SK-N-SH (cell line): ENCODE measurements around the gene UGT1A10. TPM values are rescaled to one million over a fixed set of nuclear protein-coding genes. Genes with fewer than 3 reads are reported as not detected.

Experiments
- CTCF ChIA-PET: fragments of 300-600, 350-600 bp; formaldehyde crosslinking; extraction: SDS; loops from one replicate; lab custom pipeline; 2021; lab: Yijun Ruan, JAX
- POLR2A ChIA-PET: fragments of 350-600 bp; sonication (Branson Sonifier 250); formaldehyde crosslinking; extraction: SDS; loops from one replicate; lab custom pipeline; 2020; ENCODE audit warnings: antibody characterized with exemption, inconsistent platforms; lab: Yijun Ruan, JAX
- DNase-seq: peaks from one replicate; pipeline ENCODE4 v3.0.0; 2012
- H2AFZ ChIP-seq: fragments of 200-600 bp; sonication (generic); 2 replicates; pipeline ENCODE4 v1.8.1; 2016; ENCODE audit warnings: antibody characterized with exemption, mild to moderate bottlenecking, low read depth
- H3F3A ChIP-seq: fragments of 200-600 bp; sonication (generic); replicated peaks from 2 replicates; pipeline ENCODE3; 2016; ENCODE audit warnings: antibody characterized with exemption, mild to moderate bottlenecking; ENCODE audit not compliant: insufficient read depth
- H3K27ac ChIP-seq, 2 experiments: fragments of 200-500 bp in 1 of 2; fragments of 200-600 bp in 1 of 2; sonication (Bioruptor generic) in 1 of 2; sonication (generic), shearing (Covaris generic) in 1 of 2; 2 replicates each; pipeline versions ENCODE4 v1.5.1 to v1.6.1; 2014 to 2016; ENCODE audit warnings: low read depth in 2 of 2, inconsistent platforms in 1 of 2, low read length in 1 of 2, mild to moderate bottlenecking in 1 of 2, mixed read lengths in 1 of 2
- H3K27me3 ChIP-seq: fragments of 200-600 bp; sonication (generic), shearing (Covaris generic); 2 replicates; pipeline ENCODE4 v1.6.1; 2016; ENCODE audit warnings: mixed run types; ENCODE audit not compliant: insufficient read depth
- H3K36me3 ChIP-seq, 2 experiments: fragments of 200-500 bp in 1 of 2; fragments of 200-600 bp in 1 of 2; sonication (Bioruptor generic) in 1 of 2; sonication (generic) in 1 of 2; replicated peaks in 1 of 2; 2 replicates each; pipeline versions ENCODE3 to v1.5.1; 2014 to 2016; ENCODE audit warnings: low read length in 1 of 2, mild to moderate bottlenecking in 1 of 2; ENCODE audit not compliant: insufficient read depth in 2 of 2, control insufficient read depth in 1 of 2
- H3K4me1 ChIP-seq, 2 experiments: fragments of 200-500 bp in 1 of 2; fragments of 200-600 bp in 1 of 2; sonication (Bioruptor generic) in 1 of 2; sonication (generic), shearing (Covaris generic) in 1 of 2; 2 replicates each; pipeline versions ENCODE4 v1.5.1 to v1.6.1; 2014 to 2016; ENCODE audit warnings: low read depth in 1 of 2, low read length in 1 of 2, mixed run types in 1 of 2; ENCODE audit not compliant: insufficient read depth in 2 of 2, control insufficient read depth in 1 of 2
- H3K4me2 ChIP-seq: fragments of 200-600 bp; sonication (generic), shearing (Covaris generic); 2 replicates; pipeline ENCODE4 v1.6.1; 2017; ENCODE audit warnings: mixed run types
- H3K4me3 ChIP-seq, 2 experiments: fragments of 200-500 bp in 1 of 2; fragments of 200-600 bp in 1 of 2; sonication (Bioruptor generic) in 1 of 2; sonication (generic), shearing (Covaris generic) in 1 of 2; 2 replicates each; pipeline versions ENCODE4 v1.5.1 to v1.8.1; 2014 to 2016; ENCODE audit warnings: low read depth in 2 of 2, inconsistent platforms in 1 of 2, low read length in 1 of 2, mild to moderate bottlenecking in 1 of 2, mixed read lengths in 1 of 2, moderate library complexity in 1 of 2
- H3K79me2 ChIP-seq: fragments of 200-600 bp; sonication (generic); 2 replicates; pipeline ENCODE4 v1.8.1; 2017; ENCODE audit warnings: mild to moderate bottlenecking; ENCODE audit not compliant: insufficient read depth
- H3K9ac ChIP-seq: fragments of 200-600 bp; sonication (generic); 2 replicates; pipeline ENCODE4 v1.6.1; 2017; ENCODE audit warnings: mixed run types
- H3K9me2 ChIP-seq: fragments of 200-600 bp; sonication (generic); 2 replicates; pipeline ENCODE4 v1.6.1; 2017; ENCODE audit warnings: mixed run types
- H3K9me3 ChIP-seq: fragments of 200-600 bp; sonication (generic); 2 replicates; pipeline ENCODE4 v1.6.1; 2017; ENCODE audit warnings: mixed run types, mild to moderate bottlenecking, moderate library complexity
- H4K20me1 ChIP-seq: fragments of 200-600 bp; sonication (generic); 2 replicates; pipeline ENCODE4 v1.6.1; 2017; ENCODE audit warnings: mild to moderate bottlenecking, mixed run types; ENCODE audit not compliant: insufficient read depth
- ELF1 ChIP-seq: IDR thresholded peaks from 2 replicates; pipeline ENCODE4 v1.4.0; 2012
- EZH2phosphoT487 ChIP-seq: fragments of 200-600 bp; sonication (generic); IDR thresholded peaks from 2 replicates; pipeline ENCODE4 v1.6.1; 2017; ENCODE audit warnings: low read depth, mixed run types, mild to moderate bottlenecking, antibody characterized with exemption, moderate library complexity, borderline replicate concordance
- FOSL2 ChIP-seq: IDR thresholded peaks from 2 replicates; pipeline ENCODE4 v1.4.0; 2012; ENCODE audit warnings: low read depth, mild to moderate bottlenecking, moderate library complexity, borderline replicate concordance
- FOXJ3 ChIP-seq: sonication (generic); formaldehyde crosslinking; IDR thresholded peaks from 2 replicates; pipeline ENCODE4 v1.5.1; 2020; ENCODE audit warnings: mild to moderate bottlenecking, missing genetic modification reagents
- FOXM1 ChIP-seq: IDR thresholded peaks from 2 replicates; pipeline ENCODE4 v1.4.0; 2012; ENCODE audit warnings: low read depth, mild to moderate bottlenecking
- GABPA ChIP-seq: IDR thresholded peaks from 2 replicates; pipeline ENCODE4 v1.4.0; 2012; ENCODE audit warnings: low read depth, mild to moderate bottlenecking
- GATA2 ChIP-seq: sonication (generic); formaldehyde crosslinking; IDR thresholded peaks from 2 replicates; pipeline ENCODE4 v1.5.0; 2020; ENCODE audit warnings: mild to moderate bottlenecking, missing genetic modification reagents
- MXI1 ChIP-seq: IDR thresholded peaks from 2 replicates; pipeline ENCODE4 v1.6.1; 2012; ENCODE audit warnings: mild to moderate bottlenecking, low read depth, low read length, improper control_type of control experiment
- NFIC ChIP-seq: IDR thresholded peaks from 2 replicates; pipeline ENCODE4 v1.4.0; 2012; ENCODE audit warnings: borderline replicate concordance
- NRF1 ChIP-seq: IDR thresholded peaks from 2 replicates; pipeline ENCODE4 v1.6.1; 2012; ENCODE audit warnings: low read depth, mild to moderate bottlenecking, low read length
- PBX3 ChIP-seq: IDR thresholded peaks from 2 replicates; pipeline ENCODE4; 2012
- RCOR1 ChIP-seq: fragments of 150-350 bp; IDR thresholded peaks from 2 replicates; pipeline ENCODE4 v1.6.1; 2017; ENCODE audit warnings: antibody characterized with exemption, low read length
- REST ChIP-seq: IDR thresholded peaks from 2 replicates; pipeline ENCODE4 v1.6.1; 2012; ENCODE audit warnings: mild to moderate bottlenecking, low read depth, low read length, moderate library complexity
- SIN3A ChIP-seq: IDR thresholded peaks from 2 replicates; pipeline ENCODE4 v1.6.1; 2012; ENCODE audit warnings: low read depth, mild to moderate bottlenecking, low read length, moderate library complexity, borderline replicate concordance
- TAF1 ChIP-seq: IDR thresholded peaks from 2 replicates; pipeline ENCODE4 v1.6.1; 2012; ENCODE audit warnings: low read depth, mild to moderate bottlenecking, low read length, moderate library complexity, borderline replicate concordance
- USF1 ChIP-seq: IDR thresholded peaks from 2 replicates; pipeline ENCODE4 v1.4.0; 2012; ENCODE audit warnings: low read depth, borderline replicate concordance
- USF2 ChIP-seq: fragments of 150-350 bp; IDR thresholded peaks from 2 replicates; pipeline ENCODE4 v1.6.1; 2017; ENCODE audit warnings: antibody characterized with exemption, low read length, low read depth, borderline replicate concordance
- YY1 ChIP-seq: IDR thresholded peaks from 2 replicates; pipeline ENCODE4 v1.4.0; 2012; ENCODE audit warnings: low read depth, mild to moderate bottlenecking
- ZBTB33 ChIP-seq: IDR thresholded peaks from 2 replicates; pipeline ENCODE4 v1.4.0; 2012; ENCODE audit warnings: low read depth, borderline replicate concordance
- WGBS: methylation state at CpG from one replicate; pipeline ENCODE4 v1.1.6; 2017; ENCODE audit warnings: low lambda C conversion rate; 5-methylcytosine and 5-hydroxymethylcytosine counted together
- polyA plus RNA-seq, 3 experiments: library from polyadenylated mRNA; depleted of rRNA; stranded (reverse); fragments of >200 nt; gene quantifications; 2 replicates each; pipeline ENCODE4 v1.2.3, GENCODE V29; 2012

UGT1A10 gene
- polyA plus RNA-seq, 1 of the 3 experiments (the other 2 are of a cell fraction), result not detected

- H3K36me3 ChIP-seq, result no peaks in the 10 kb centered on the region
- no peaks in the 10 kb centered on the region for H3K79me2 ChIP-seq
- H3K4me1 ChIP-seq, result no peaks in the 10 kb centered on the region
- no peaks in the 10 kb centered on the region for H3K9me2 ChIP-seq
- no peak for DNase-seq
- no peak overlapping the region for H3K4me2 ChIP-seq
- no peak overlapping the region for H3K27ac ChIP-seq
- 78% methylated on average over 9 of the region's 9 CpGs for WGBS
- H3K4me3 ChIP-seq, result no peak overlapping the region
- CTCF ChIA-PET, result no interaction called here
- H3K9ac ChIP-seq, result no peak overlapping the region
- H3F3A ChIP-seq, result no peaks in the 10 kb centered on the region
- TF ChIP-seq MXI1, result no peak
- TF ChIP-seq USF2, result no peak
- TF ChIP-seq ELF1, result no peak
- POLR2A ChIA-PET, result no interaction called here
- H3K27me3 ChIP-seq, result no peaks in the 10 kb centered on the region; the same call in 1 of the 2 replicates
- no peak overlapping the region for H2AFZ ChIP-seq
- H4K20me1 ChIP-seq, result no peaks in the 10 kb centered on the region
- no peaks in the 10 kb centered on the region for H3K9me3 ChIP-seq
These were observed 133.0 kb downstream of the UGT1A10 start for GRCh38 chr2:233769260-233769659.

GRCh38 chr2:233772153-233772552, 135.9 kb downstream of the UGT1A10 start:
- H3K36me3 ChIP-seq, result no peaks in the 10 kb centered on the region
- no peaks in the 10 kb centered on the region for H3K9me3 ChIP-seq
- ChIA-PET CTCF (no interaction called here), POLR2A (no interaction called here)
- no peaks in the 10 kb centered on the region for H3K4me1 ChIP-seq
- H3K79me2 ChIP-seq, result no peaks in the 10 kb centered on the region
- H3K27ac ChIP-seq, result no peak overlapping the region
- no peak for TF ChIP-seq RCOR1
- no peak for TF ChIP-seq PBX3
- TF ChIP-seq NFIC, result no peak
- no peak for TF ChIP-seq GATA2 (CRISPR knock-in tag)
- no peak for TF ChIP-seq REST
- TF ChIP-seq FOXM1, result no peak
- TF ChIP-seq ZBTB33, result no peak
- no peak for TF ChIP-seq GABPA
- TF ChIP-seq YY1, result no peak
- TF ChIP-seq FOXJ3 (CRISPR knock-in tag), result no peak
- no peak for TF ChIP-seq EZH2phosphoT487
- TF ChIP-seq TAF1, result no peak
- TF ChIP-seq FOSL2, result no peak
- no peak for TF ChIP-seq NRF1
- no peak for TF ChIP-seq USF1
- TF ChIP-seq SIN3A, result no peak
- WGBS, result 75% methylated on average over 16 of the region's 16 CpGs
- no peak overlapping the region for H3K4me2 ChIP-seq
- H3K27me3 ChIP-seq, result no peaks in the 10 kb centered on the region; the same call in 1 of the 2 replicates
- H2AFZ ChIP-seq, result no peak overlapping the region
- H3K4me3 ChIP-seq, result no peak overlapping the region
- no peaks in the 10 kb centered on the region for H3K9me2 ChIP-seq
- no peak overlapping the region for H3K9ac ChIP-seq
- no peaks in the 10 kb centered on the region for H3F3A ChIP-seq
- no peaks in the 10 kb centered on the region for H4K20me1 ChIP-seq
- DNase-seq, result no peak
